ENCODE results near the gene CCL20.
"Not testable (repeated sequence)": the region's sequence is repeated elsewhere in the genome, so short reads cannot be mapped to it uniquely, and the experiment has no call there.

The CCL20 gene

GRCh38 chr2:227839339-227840129, 25.9 kb downstream of the CCL20 start:
- not testable (repeated sequence) for DNase-seq

- no peak for DNase-seq
Observed at GRCh38 chr2:227846831-227847230, 33.2 kb downstream of the CCL20 start.

- DNase-seq, result no peak
Observed at GRCh38 chr2:227848146-227848545, 34.5 kb downstream of the CCL20 start.

- no peak for DNase-seq
Observed at GRCh38 chr2:227848586-227848985, 34.9 kb downstream of the CCL20 start.

GRCh38 chr2:227849906-227850305, 36.3 kb downstream of the CCL20 start:
- DNase-seq, result no peak

GRCh38 chr2:227853204-227853629, 39.6 kb downstream of the CCL20 start:
- DNase-seq, result peak; percentile 66

GRCh38 chr2:227853765-227854271, 40.2 kb downstream of the CCL20 start:
- peak; percentile 80 for DNase-seq

GRCh38 chr2:227855440-227855839, 41.8 kb downstream of the CCL20 start:
- no peak for DNase-seq

- DNase-seq, result no peak
Observed at GRCh38 chr2:227856697-227857096, 43.1 kb downstream of the CCL20 start.

- DNase-seq, result no peak
Observed at GRCh38 chr2:227860221-227860641, 46.6 kb downstream of the CCL20 start.

GRCh38 chr2:227861011-227861410, 47.4 kb downstream of the CCL20 start:
- DNase-seq, result no peak

GRCh38 chr2:227862227-227862740, 48.6 kb downstream of the CCL20 start:
- no peak for DNase-seq

GRCh38 chr2:227862741-227863588, 49.3 kb downstream of the CCL20 start:
- no peak for DNase-seq

- no peak for DNase-seq
Observed at GRCh38 chr2:227864161-227864756, 50.6 kb downstream of the CCL20 start.

- no peak for DNase-seq
Observed at GRCh38 chr2:227865291-227865690, 51.6 kb downstream of the CCL20 start.

All from DMS79 (cell line).